H4 (cell line): ENCODE data around the gene TEX53. TPM values are rescaled to one million over a fixed set of nuclear protein-coding genes. Genes with fewer than 3 reads are reported as not detected.

Experiments used
- DNase-seq: peaks from one replicate; pipeline ENCODE4 v3.0.0-alpha.2; 2015; ENCODE audit warnings: low spot score
- total RNA-seq: library from RNA; depleted of rRNA; stranded (reverse); fragments of >200 nt; shearing (Covaris generic); gene quantifications from 2 replicates; pipeline ENCODE4 v1.2.3, GENCODE V29; 2014; rRNA removed

The TEX53 gene
- not detected in 2 replicates for total RNA-seq

DNA sequence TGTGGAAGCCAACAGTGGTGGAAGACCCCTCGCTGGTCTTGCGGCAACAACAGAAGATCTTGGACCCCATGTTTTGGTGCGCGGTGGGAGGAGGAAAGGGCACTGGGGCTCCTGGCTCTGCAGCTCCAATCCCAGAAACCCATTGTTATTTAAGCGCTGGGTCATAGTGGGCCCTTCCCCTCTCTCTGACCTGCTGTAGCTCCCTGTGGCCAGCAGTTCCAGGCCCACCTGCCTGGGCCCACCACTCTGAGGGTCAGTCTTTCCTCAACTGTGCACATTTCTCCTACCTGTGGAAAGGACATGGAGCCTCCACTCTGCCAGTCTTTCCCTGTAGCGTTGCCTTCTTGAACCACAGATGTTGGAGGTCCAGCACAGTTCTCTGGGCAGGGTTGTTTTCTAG is at the start of gene TEX53:
Gene TEX53, minus strand, starts transcription at position 101 of the 400 bp plus-strand sequence. Its CDS starts 31 bp downstream, at position 70.
- DNase-seq: no peak

GRCh38 chr9:114706711-114707110 is 49.1 kb upstream of the TEX53 start:
- DNase-seq: no peak

DNA sequence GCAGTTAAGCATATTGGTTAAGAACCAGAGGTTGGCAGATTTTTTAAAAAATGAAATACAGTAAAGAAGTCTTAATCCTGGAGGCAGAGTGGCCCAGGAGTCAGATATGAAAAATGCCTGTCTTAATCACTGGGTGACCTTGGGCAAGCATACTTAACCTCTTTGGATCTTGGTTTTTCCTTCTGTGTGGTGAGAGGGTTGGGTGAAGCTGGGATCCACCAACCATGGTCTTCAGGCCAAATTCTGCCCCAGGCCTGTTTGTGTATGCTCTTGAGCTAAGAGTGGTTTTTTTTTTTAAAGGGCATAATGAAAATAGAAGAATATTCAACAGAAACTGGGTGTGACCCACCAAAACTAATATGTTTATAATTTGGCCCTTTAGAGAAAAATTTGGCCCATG is 44.4 kb upstream of the TEX53 start:
- DNase-seq: no peak

DNA sequence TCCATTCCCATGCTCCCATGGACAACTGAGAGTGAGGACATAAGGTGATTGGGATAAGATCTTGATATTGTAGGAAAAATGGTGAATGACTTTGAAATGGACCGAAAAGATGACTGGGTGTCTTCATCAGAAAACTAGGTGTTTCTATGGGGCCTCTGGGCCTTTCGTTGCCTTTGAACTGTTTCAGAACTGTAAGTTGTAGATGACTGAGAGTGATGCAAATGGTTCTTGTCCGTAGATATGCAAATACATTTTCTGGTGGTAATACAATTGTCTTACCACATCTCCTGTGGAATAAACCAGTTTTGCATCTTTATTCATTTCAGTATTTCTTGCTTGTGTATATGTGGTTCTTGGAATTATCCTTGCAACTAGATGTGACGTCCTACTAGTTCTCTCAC is 40.3 kb upstream of the TEX53 start:
- no peak for DNase-seq

GRCh38 chr9:114696814-114697544 is 39.4 kb upstream of the TEX53 start:
- no peak for DNase-seq

DNA sequence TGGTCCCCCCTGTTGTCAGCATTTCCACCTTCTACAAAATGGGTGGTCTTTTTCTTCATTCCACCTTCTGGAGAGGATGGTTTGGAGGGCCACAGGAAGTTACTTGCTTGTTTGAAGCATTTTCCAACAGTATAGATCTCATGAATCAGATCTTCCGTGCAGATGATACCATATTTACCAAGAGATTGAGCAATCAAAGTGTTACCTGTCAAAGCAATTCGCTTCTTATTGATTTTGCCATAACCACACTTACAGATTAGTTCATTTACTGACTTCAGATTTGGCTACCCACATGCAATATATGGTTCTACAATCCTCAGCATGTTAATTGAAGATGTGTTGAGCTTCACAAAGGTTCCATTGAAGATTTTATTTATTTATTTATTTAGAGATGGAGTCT is 38.3 kb upstream of the TEX53 start:
- no peak for DNase-seq

DNA sequence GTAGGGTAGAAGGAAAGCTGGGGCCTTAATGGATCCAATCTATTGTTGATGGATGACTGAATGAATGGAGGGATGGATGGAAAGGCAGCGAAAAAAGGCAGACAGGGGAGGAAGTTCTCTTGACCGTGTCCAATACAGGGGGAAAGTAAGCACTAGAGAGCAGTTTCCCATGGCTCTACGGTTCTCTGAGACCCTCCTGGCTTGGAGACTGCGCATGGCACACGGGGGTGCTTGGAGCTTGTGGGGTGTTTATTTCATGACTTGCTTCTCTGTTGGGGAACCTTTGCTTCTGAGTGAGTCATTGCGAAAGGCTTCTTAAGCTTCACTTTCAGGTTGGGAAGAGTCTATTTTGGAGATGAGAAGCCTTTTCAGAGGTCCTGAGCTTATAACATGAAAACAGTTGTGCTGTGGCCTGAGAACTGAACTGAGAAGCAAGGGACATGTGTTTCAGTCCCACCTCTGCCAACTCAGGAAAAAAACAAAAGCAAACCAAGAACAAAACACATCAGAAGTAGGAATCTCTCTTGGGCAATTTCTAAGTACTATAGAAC is 37.2 kb upstream of the TEX53 start:
- DNase-seq: no peak

DNA sequence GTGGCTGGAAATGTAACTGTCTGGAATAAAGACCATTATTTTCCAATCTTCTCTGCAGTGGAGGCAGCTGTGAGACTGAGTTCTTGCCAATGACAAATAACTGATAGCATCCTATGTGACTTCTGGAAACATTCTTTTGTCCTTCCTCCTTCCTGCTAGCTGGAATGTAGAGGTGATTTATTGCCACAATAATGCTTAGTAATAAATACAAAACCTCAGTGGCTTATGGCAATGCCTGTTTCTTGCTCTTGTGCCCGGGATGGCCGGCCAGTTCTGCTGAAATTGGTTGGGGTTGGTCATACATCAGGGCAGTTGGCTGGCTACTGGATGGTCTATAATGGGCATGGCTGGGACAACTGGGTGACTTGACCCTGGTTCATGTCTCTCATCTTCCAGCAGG is 36.5 kb upstream of the TEX53 start:
- DNase-seq: no peak

- DNase-seq: no peak
These were observed 35.7 kb upstream of the TEX53 start for GRCh38 chr9:114693248-114693855.

- no peak for DNase-seq
These were observed 34.3 kb upstream of the TEX53 start for GRCh38 chr9:114691956-114692295.

GRCh38 chr9:114691046-114691955 is 33.7 kb upstream of the TEX53 start:
- DNase-seq: peak; percentile 68

GRCh38 chr9:114690308-114690707 is 32.7 kb upstream of the TEX53 start:
- DNase-seq: no peak

DNA sequence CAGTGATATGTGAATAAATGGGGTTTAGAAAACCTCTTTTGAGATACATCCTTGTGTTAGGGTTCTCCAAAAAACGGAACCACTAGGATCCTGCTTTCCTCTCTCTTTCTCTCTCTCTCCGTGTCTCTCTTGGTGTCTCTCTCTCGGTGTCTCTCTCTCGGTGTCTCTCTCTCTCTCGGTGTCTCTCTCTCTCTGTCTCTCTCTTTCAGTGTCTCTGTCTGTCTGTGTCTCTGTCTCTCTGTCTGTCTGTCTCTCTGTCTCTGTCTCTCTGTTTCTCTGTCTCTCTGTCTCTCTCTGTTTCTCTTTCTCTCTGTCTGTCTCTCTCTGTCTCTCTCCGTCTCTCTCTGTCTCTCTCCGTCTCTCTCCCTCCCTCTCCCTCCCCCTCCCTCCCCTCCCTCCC is 32.2 kb upstream of the TEX53 start:
- no peak for DNase-seq

GRCh38 chr9:114688909-114689610 is 31.5 kb upstream of the TEX53 start:
- no peak for DNase-seq

DNA sequence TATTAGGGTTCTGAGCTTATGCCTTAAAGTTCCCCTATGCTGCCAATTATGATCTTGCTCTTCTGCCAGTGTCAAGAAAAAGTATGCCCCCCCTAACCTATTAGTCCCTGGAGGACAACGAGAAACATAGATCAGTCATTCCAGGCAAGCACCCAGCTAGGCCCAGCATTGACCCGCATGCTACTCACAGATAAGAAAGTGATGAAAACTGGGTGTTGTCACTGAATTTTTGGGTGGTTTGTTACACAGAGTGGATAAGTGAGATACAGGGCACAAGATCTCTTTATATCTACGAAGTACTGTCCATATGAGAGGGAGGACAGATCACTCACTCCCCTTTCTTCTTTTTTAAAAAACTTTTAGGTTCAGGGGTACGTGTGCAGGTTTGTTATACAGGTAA is 30.8 kb upstream of the TEX53 start:
- DNase-seq: no peak

DNA sequence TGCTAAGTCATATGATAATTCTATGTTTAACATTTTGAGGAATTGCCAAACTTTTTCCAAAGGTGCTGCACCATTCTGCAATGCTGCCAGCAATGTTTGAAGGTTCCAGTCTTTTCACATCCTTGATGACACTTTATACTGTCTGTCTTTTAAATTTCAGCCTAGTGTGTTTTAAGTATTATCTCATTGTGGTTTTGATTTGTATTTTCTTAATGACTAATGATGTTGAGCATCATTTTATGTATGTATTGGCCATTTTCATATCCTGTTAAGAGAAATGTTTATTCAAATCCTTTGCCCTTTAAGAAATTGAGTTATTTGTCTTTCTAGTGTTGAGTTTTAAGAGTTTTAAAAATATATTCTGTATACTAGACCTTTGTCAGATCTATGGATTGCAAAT is 29.4 kb upstream of the TEX53 start:
- DNase-seq: no peak

GRCh38 chr9:114685951-114686350 is 28.3 kb upstream of the TEX53 start:
- no peak for DNase-seq

GRCh38 chr9:114684036-114684435 is 26.4 kb upstream of the TEX53 start:
- DNase-seq: no peak

- no peak for DNase-seq
These were observed 25.2 kb upstream of the TEX53 start for GRCh38 chr9:114682846-114683245.

DNA sequence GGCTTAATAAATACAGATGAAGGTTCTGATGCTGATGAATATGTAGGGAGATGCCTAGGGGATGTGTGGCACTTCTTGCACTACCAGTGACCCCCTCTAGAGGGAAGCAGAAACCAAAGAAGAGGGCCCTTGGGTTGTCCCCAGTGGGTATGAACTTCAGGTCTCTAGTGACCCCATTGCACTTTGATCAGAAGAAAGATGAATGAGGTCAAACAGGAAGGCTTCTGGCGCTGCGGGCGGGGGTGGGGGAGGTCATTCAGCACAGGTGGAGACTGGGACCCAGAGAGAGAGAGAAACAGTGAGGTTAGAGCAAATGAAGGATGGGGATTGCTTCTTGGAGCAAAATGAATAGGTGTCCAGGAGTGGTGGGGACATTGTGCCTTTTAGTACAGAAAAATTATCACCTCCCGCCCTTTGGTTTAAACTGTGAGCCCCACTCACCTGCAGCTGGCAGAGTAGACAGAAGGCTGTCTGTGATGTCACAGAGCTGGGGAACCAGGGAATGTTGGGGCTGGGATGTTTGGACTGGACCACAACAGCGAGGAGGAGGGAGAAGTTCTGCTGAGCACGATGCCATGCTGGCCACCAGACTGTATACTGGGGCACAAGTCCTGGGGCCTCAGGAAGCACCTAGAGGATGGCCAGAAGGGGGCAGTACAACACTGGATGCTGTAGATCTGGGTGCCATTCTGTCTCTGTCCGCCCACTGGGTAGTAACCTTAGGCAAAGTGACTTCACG is 24.2 kb upstream of the TEX53 start, which contains the start of gene TEX48:
Gene TEX48, minus strand, starts transcription at position 599 of the 739 bp plus-strand sequence. CDS start 10,469 bp downstream, outside the sequence.
- DNase-seq: peak; percentile 86
